Ishikawa (cell line): ENCODE measurements around the gene AP4B1.

Source experiments
- CEBPB ChIP-seq: IDR thresholded peaks from 2 replicates; pipeline ENCODE4 v1.6.1; 2012
- CREB1 ChIP-seq: IDR thresholded peaks from 2 replicates; pipeline ENCODE4 v1.6.1; 2012; ENCODE audit warnings: low read depth
- EGR1 ChIP-seq: IDR thresholded peaks from 2 replicates; pipeline ENCODE4 v1.6.1; 2012
- EP300 ChIP-seq: IDR thresholded peaks from 2 replicates; pipeline ENCODE4 v1.6.1; 2012; ENCODE audit warnings: borderline replicate concordance
- FOXM1 ChIP-seq: IDR thresholded peaks from 2 replicates; pipeline ENCODE4 v1.6.1; 2012; ENCODE audit warnings: low read depth, borderline replicate concordance
- NFIC ChIP-seq: IDR thresholded peaks from 2 replicates; pipeline ENCODE4 v1.6.1; 2012
- RAD21 ChIP-seq: IDR thresholded peaks from 2 replicates; pipeline ENCODE4 v1.6.1; 2012; ENCODE audit warnings: low read depth
- REST ChIP-seq: IDR thresholded peaks from 2 replicates; pipeline ENCODE4 v1.6.1; 2012; ENCODE audit warnings: low read depth, mild to moderate bottlenecking
- TAF1 ChIP-seq: IDR thresholded peaks from 2 replicates; pipeline ENCODE4 v1.6.1; 2012; ENCODE audit warnings: low read depth, mild to moderate bottlenecking
- TCF12 ChIP-seq: IDR thresholded peaks from 2 replicates; pipeline ENCODE4 v1.6.1; 2012; ENCODE audit warnings: low read depth
- TEAD4 ChIP-seq: IDR thresholded peaks from 2 replicates; pipeline ENCODE4 v1.6.1; 2012
- USF1 ChIP-seq: IDR thresholded peaks from 2 replicates; pipeline ENCODE4 v1.6.1; 2012
- YY1 ChIP-seq: IDR thresholded peaks from 2 replicates; pipeline ENCODE4 v1.6.1; 2012; ENCODE audit warnings: low read depth
- ZBTB7A ChIP-seq: IDR thresholded peaks from 2 replicates; pipeline ENCODE4 v1.6.1; 2012; ENCODE audit warnings: low read depth
- TF ChIP-seq, protein P1 (sequence below): IDR thresholded peaks from 2 replicates; pipeline ENCODE4 v1.6.1; 2012

Gene AP4B1

DNA sequence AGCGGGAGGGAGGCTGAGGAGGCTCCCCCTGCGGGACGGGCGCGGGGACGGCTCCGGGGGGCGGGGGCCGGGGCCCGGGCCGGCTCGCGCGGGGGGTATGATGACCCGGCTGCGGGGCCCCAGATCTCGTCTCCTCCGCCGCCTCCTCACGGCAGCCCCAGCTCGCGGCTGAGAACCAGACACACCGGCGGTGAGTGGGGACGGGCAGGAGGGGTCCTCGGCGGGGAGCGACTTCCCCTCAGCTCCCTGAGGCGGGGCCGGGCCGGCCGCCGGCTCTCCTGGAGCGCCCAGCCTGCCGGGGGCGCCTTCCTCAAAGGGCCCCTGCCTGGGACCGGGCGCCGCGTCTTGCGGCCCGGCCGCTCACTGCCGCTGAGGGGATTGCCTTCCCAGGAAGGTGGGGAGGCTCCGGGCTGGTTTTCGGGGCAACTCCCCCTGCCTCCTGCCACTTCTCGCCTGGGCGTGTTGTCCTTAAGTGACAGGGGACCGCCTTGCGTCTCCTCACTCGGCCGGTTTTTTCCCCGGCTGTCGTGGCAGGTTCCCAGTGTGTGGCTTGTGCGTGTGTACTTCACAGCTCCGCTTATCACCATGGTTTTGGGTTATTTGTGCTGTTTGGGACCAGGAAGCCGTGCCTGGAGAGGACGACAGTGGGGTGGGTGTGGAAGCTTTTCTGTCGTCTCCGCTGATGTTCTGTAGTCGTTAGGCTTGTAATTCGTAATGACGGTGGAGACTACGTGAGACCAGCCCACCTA lies 25.3 kb upstream of the AP4B1 start:
- TF ChIP-seq, protein P1, sequence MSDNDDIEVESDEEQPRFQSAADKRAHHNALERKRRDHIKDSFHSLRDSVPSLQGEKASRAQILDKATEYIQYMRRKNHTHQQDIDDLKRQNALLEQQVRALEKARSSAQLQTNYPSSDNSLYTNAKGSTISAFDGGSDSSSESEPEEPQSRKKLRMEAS: peak; percentile 36; the same call in 1 of the 2 replicates
- TF ChIP-seq ZBTB7A: no peak

DNA sequence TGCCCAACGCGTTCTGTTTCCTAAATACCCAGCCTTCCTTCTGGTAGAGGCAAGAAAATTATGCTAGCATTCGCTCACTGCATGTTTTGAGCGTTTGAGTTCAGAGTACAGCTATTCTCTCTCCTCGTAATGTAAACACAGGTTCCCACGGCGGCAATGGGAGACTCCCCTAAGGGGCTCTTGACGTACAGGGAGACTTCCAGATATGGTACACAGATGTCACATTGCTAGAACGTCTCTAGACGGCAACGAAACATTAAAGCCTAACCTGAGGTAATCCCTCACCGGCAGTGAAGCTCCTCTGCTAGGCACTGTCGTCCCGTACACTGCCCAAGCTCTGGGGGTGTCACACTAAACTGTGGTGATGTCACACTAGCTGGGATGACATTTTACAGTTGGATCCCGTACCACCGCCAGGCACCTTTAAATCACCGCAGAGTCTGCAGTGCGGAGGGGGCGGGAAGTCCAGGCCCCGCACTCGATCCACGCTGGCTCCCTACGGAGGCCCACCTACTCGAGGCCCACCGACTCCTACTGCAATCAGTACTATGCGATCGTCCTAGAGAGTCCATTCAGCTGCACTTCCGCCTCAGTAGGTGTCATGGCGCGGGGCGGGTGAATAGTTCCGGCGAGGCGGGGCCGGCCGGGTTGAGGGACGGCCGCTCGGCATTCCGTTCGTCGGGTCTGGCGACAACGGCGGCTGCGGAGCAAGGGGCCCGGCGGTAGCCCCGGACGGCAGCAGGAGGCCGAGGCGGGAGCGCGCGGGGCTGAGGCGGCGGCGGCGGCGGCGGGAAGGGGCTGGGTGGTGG lies 24.5 kb upstream of the AP4B1 start, which contains the start of gene HIPK1:
TSS of gene HIPK1 (plus strand) at position 384 of the 809 bp plus-strand sequence.
- TF ChIP-seq TEAD4 (peak; percentile 34), TAF1 (peak; percentile 45), CREB1 (peak; percentile 57; the same call in 1 of the 2 replicates), YY1 (peak; percentile 99), ZBTB7A (0 out of 2 replicates have a peak, but pooled peaks have one; percentile 32), EGR1 (peak; percentile 71), NFIC (no peak), EP300 (no peak), TCF12 (peak; percentile 57; the same call in 1 of the 2 replicates)
- TF ChIP-seq, protein P1: peak; percentile 64; the same call in 1 of the 2 replicates

- no peak for TF ChIP-seq TEAD4
- no peak for TF ChIP-seq TCF12
- no peak for TF ChIP-seq USF1
- TF ChIP-seq REST: no peak
- TF ChIP-seq, protein P1: no peak
- TF ChIP-seq CEBPB: no peak
- TF ChIP-seq FOXM1: no peak
- no peak for TF ChIP-seq ZBTB7A
- TF ChIP-seq YY1: no peak
Observed at GRCh38 chr1:113928187-113928930, 23.8 kb upstream of the AP4B1 start.

DNA sequence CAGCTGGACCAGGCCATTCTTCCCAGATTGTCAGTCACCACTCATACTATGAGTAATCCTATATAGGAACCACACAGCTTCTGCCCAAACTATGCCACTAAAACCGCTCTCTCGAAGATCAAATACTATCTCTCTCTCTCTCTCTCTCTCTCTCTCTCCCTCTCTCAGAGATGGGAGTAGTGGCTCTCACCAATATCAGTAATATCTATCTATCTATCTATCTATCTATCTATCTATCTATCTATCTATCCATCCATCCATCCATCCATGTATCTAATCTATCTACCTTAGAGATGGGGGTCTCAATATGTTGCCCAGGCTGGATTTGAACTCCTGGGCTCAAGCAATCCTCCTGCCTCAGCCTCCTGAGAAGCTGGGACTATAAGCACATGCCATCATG lies 19.9 kb upstream of the AP4B1 start:
- TF ChIP-seq CREB1 (no peak), EP300 (no peak), TAF1 (no peak), FOXM1 (no peak), ZBTB7A (no peak), NFIC (no peak), CEBPB (no peak), RAD21 (no peak), YY1 (no peak), REST (no peak), EGR1 (no peak), TCF12 (no peak), TEAD4 (no peak), USF1 (no peak)
- TF ChIP-seq, protein P1: no peak
